Vagina (tissue), 2 donors: ENCODE results near the gene SHC4. TPM values are rescaled to one million over a fixed set of nuclear protein-coding genes. Genes with fewer than 3 reads are reported as not detected.

ENCODE experiments used
- DNase-seq, 2 donors: peaks; one replicate each; pipeline ENCODE4 v3.0.0-alpha.2; 2017; ENCODE audit errors: extremely low spot score in 2 of 2
- H3K27ac ChIP-seq: fragments of 200-600 bp; sonication (generic); one replicate; pipeline ENCODE4 v1.5.1; 2019
- H3K27me3 ChIP-seq: fragments of 200-600 bp; sonication (generic); one replicate; pipeline ENCODE4 v1.5.1; 2019
- H3K36me3 ChIP-seq, 2 donors: fragments of 200-600 bp; sonication (generic); one replicate each; pipeline ENCODE4 v1.5.1; 2017 to 2019
- H3K4me1 ChIP-seq: fragments of 200-600 bp; sonication (generic); one replicate; pipeline ENCODE4 v1.5.1; 2019
- H3K4me3 ChIP-seq, 2 donors: fragments of 200-600 bp; sonication (generic); 1 replicate in 1 of 2; 2 replicates in 1 of 2; pipeline ENCODE4 v1.5.1; 2016 to 2019
- H3K9me3 ChIP-seq: fragments of 200-600 bp; sonication (generic); one replicate; pipeline ENCODE4 v1.5.1; 2019
- POLR2A ChIP-seq, 2 donors: fragments of 450-650 bp; IDR thresholded peaks; one replicate each; pipeline ENCODE4 v1.6.1; 2017; ENCODE audit warnings: antibody characterized with exemption in 2 of 2, mild to moderate bottlenecking in 2 of 2, moderate library complexity in 2 of 2
- POLR2AphosphoS5 ChIP-seq, 2 donors: sonication (generic); formaldehyde crosslinking; IDR thresholded peaks; one replicate each; pipeline ENCODE4 v1.9.0; 2017; ENCODE audit warnings: antibody characterized with exemption in 2 of 2, mild to moderate bottlenecking in 2 of 2, low read depth in 1 of 2; ENCODE audit not compliant: insufficient read depth in 1 of 2
- intact Hi-C: fragments of 100-400 bp; cut with DNase I; formaldehyde crosslinking; loops from one replicate; pipeline ENCODE4 v1.15.1; 2023
- total RNA-seq: library from RNA; depleted of rRNA; stranded (reverse); fragments of >200 nt; gene quantifications from one replicate; pipeline ENCODE4 v1.2.3, GENCODE V29; 2016
- TF ChIP-seq, protein P1 (sequence below), 3 experiments: fragments of 450-650 bp in 2 of 3; fragments of 200-600 bp in 1 of 3; sonication (generic) in 1 of 3; IDR thresholded peaks; one replicate each; pipeline ENCODE4 v1.5.1; 2017 to 2019; ENCODE audit warnings: antibody characterized with exemption in 3 of 3, mild to moderate bottlenecking in 2 of 3, moderate library complexity in 2 of 3

SHC4 gene
- total RNA-seq, 1 donor from 2014 or later, result 0.25 TPM

GRCh38 chr15:48937886-48938285, 25.8 kb downstream of the SHC4 start:
- no peak for DNase-seq
- H3K4me3 ChIP-seq, result no peak overlapping the region
- TF ChIP-seq POLR2AphosphoS5 (IDR thresholded peaks at IDR 0.05; ENCODE audit: insufficient read depth in 1 of 2, low read depth in 1 of 2), result no peak
- no peak for TF ChIP-seq POLR2A (IDR thresholded peaks at IDR 0.05)
- TF ChIP-seq, protein P1, sequence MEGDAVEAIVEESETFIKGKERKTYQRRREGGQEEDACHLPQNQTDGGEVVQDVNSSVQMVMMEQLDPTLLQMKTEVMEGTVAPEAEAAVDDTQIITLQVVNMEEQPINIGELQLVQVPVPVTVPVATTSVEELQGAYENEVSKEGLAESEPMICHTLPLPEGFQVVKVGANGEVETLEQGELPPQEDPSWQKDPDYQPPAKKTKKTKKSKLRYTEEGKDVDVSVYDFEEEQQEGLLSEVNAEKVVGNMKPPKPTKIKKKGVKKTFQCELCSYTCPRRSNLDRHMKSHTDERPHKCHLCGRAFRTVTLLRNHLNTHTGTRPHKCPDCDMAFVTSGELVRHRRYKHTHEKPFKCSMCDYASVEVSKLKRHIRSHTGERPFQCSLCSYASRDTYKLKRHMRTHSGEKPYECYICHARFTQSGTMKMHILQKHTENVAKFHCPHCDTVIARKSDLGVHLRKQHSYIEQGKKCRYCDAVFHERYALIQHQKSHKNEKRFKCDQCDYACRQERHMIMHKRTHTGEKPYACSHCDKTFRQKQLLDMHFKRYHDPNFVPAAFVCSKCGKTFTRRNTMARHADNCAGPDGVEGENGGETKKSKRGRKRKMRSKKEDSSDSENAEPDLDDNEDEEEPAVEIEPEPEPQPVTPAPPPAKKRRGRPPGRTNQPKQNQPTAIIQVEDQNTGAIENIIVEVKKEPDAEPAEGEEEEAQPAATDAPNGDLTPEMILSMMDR (IDR thresholded peaks at IDR 0.05), result no peak
- H3K27ac ChIP-seq, result no peak overlapping the region
- no peaks in the 10 kb centered on the region for H3K27me3 ChIP-seq
- H3K9me3 ChIP-seq, result no peaks in the 10 kb centered on the region
- intact Hi-C loops, result no loop called here
- no peaks in the 10 kb centered on the region for H3K4me1 ChIP-seq
- no peaks in the 10 kb centered on the region for H3K36me3 ChIP-seq

DNA sequence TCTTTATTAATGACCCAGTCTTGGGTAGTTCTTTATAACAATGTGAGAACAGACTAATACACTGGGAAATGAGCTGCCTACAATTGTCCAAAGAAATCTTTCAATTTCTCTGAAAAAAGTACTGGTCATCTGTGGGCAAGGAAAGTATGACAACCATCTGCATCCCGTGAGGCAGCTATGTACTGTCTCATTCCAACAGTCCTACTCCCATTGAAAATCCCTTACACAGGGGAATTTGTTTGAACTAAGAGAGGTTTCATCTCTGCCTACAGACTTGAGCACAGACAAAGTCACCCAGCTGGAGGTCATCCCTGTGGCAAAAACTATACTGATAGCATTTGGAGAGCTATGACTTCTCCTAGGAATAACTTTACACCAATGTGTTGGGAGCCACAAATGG, 27.1 kb downstream of the SHC4 start:
- no peaks in the 10 kb centered on the region for H3K27me3 ChIP-seq
- intact Hi-C loops, result no loop called here
- H3K27ac ChIP-seq, result no peak overlapping the region

DNA sequence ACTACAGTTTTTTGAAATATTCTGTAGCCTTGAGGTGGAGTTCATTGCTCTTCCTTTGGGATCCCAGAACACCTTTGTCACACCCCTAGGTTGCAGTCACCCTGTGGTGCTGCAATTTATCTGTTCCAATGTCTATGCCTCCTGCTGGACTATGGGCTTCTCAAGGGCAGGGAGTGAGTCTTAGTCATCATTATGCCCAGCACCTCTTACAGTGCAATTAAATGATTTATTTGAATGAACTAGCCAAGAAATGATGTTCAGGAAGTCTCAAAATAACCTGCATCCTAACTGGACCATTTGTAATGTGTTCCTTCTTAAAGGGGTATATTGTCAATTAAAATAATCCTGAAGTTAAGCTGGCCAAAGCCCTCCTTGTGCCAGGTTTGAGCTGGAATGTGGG, 28.5 kb downstream of the SHC4 start:
- DNase-seq, result no peak
- intact Hi-C loops, result no loop called here
- no peak overlapping the region for H3K4me3 ChIP-seq
- no peak overlapping the region for H3K27ac ChIP-seq
- no peaks in the 10 kb centered on the region for H3K9me3 ChIP-seq
- no peak for TF ChIP-seq POLR2AphosphoS5 (IDR thresholded peaks at IDR 0.05; ENCODE audit: insufficient read depth in 1 of 2, low read depth in 1 of 2)
- no peak for TF ChIP-seq POLR2A (IDR thresholded peaks at IDR 0.05)
- TF ChIP-seq, protein P1 (IDR thresholded peaks at IDR 0.05), result no peak
- no peaks in the 10 kb centered on the region for H3K27me3 ChIP-seq
- no peaks in the 10 kb centered on the region for H3K4me1 ChIP-seq
- H3K36me3 ChIP-seq, result no peaks in the 10 kb centered on the region

More for the DNA sequence above, 27.1 kb downstream of the SHC4 start:
- Histone ChIP-seq H3K36me3 (no peaks in the 10 kb centered on the region), H3K4me3 (no peak overlapping the region), H3K4me1 (no peaks in the 10 kb centered on the region), H3K9me3 (no peaks in the 10 kb centered on the region)
- no peak for TF ChIP-seq POLR2A (IDR thresholded peaks at IDR 0.05)
- no peak for DNase-seq

- no peak overlapping the region for H3K27ac ChIP-seq
- intact Hi-C loops, result no loop called here
Observed at GRCh38 chr15:48930735-48931134, 33.0 kb downstream of the SHC4 start.

DNA sequence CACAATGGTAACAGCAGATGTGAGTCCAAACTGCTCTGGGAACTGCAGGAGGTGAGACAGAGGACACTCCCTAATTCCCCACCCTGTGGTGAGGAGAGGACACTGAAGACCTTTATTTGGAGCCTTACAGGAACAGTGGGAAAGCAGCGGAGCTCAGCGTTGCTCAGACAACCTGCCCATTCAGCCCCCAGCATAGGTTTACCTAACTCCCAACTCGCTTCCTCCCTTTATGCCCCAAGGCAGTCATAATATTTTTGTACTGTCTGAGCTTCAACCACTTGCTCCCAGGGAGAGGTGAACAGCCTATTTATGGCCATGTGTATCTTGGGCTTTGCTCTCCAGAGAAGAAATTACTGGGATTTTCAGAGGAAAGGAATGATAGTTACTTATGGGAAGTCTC, 34.1 kb downstream of the SHC4 start:
- Histone ChIP-seq H3K4me3 (no peak overlapping the region), H3K27me3 (no peaks in the 10 kb centered on the region), H3K9me3 (no peaks in the 10 kb centered on the region), H3K4me1 (no peaks in the 10 kb centered on the region), H3K27ac (no peak overlapping the region), H3K36me3 (no peaks in the 10 kb centered on the region)
- DNase-seq, result no peak
- TF ChIP-seq, protein P1 (IDR thresholded peaks at IDR 0.05), result no peak
- no peak for TF ChIP-seq POLR2A (IDR thresholded peaks at IDR 0.05)
- no peak for TF ChIP-seq POLR2AphosphoS5 (IDR thresholded peaks at IDR 0.05; ENCODE audit: insufficient read depth in 1 of 2, low read depth in 1 of 2)
- intact Hi-C loops, result no loop called here

More at GRCh38 chr15:48930735-48931134, 33.0 kb downstream of the SHC4 start:
- H3K9me3 ChIP-seq, result no peaks in the 10 kb centered on the region
- DNase-seq, result no peak
- TF ChIP-seq POLR2AphosphoS5 (IDR thresholded peaks at IDR 0.05; ENCODE audit: insufficient read depth in 1 of 2, low read depth in 1 of 2) (no peak), POLR2A (IDR thresholded peaks at IDR 0.05) (no peak)
- TF ChIP-seq, protein P1 (IDR thresholded peaks at IDR 0.05), result no peak
- H3K4me1 ChIP-seq, result no peaks in the 10 kb centered on the region
- H3K27me3 ChIP-seq, result no peaks in the 10 kb centered on the region
- no peak overlapping the region for H3K4me3 ChIP-seq
- no peaks in the 10 kb centered on the region for H3K36me3 ChIP-seq
